GM18499 (cell line): ENCODE results near the gene MCEMP1.

Experiments used
- ATAC-seq: cut with Tn5 transposase; IDR thresholded peaks from one replicate; pipeline ENCODE4 v1.9.1; 2021; ENCODE audit warnings: moderate number of reproducible peaks; ENCODE audit not compliant: insufficient read depth, unreplicated experiment

The MCEMP1 gene

GRCh38 chr19:7718668-7719067 lies 41.8 kb downstream of the MCEMP1 start:
- no peak for ATAC-seq

GRCh38 chr19:7720351-7720750 lies 43.5 kb downstream of the MCEMP1 start:
- no peak for ATAC-seq

GRCh38 chr19:7722231-7722651 lies 45.4 kb downstream of the MCEMP1 start:
- ATAC-seq: no peak

DNA sequence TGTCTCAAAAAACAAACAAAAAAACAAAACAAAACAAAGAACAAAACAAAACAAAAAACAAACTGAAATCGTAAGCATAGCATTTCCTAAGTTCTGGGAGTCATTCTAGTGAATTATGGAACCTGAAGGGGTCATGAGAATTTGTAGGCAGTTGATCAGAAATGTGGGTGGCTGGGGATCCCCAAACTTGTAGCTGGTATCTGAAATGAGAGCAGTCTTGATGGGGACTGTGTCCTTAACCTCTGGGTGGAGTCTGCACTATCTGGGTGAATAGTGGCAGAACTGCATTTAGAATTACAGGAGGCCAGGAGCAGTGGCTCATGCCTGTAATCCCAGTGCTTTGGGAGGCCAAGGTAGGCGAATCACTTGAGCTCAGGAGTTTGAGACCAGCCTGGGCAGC lies 48.9 kb downstream of the MCEMP1 start:
- ATAC-seq: no peak

DNA sequence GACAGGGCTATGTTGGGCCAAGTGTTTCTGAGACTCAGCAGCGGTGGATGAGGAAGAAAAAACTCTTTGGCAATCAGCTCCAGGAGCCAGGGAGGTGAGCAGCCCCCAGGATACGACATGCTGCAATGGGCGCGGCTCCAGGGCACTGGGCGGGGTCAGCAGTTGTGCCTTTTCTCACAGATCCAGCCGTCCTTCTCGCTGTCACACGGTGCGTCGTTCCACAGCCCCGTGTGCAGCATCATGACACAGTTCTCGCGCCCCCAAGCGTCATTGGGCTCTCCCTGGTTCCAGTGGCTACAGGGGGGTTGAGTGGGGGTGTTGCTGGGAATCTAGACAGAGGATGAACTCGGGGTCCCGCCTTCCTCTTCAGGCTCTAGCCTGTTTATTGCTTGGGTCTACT lies 52.3 kb downstream of the MCEMP1 start:
- ATAC-seq: no peak
